Measurements from ENCODE around the gene MFRP. TPM values are rescaled to one million over a fixed set of nuclear protein-coding genes. Genes with fewer than 3 reads are reported as not detected.

The MFRP gene
- total and polyA plus RNA-seq, 9 of the 15 experiments (the other 6 are each of a cell fraction or from before 2014, with no cell fraction given) = not detected

DNA sequence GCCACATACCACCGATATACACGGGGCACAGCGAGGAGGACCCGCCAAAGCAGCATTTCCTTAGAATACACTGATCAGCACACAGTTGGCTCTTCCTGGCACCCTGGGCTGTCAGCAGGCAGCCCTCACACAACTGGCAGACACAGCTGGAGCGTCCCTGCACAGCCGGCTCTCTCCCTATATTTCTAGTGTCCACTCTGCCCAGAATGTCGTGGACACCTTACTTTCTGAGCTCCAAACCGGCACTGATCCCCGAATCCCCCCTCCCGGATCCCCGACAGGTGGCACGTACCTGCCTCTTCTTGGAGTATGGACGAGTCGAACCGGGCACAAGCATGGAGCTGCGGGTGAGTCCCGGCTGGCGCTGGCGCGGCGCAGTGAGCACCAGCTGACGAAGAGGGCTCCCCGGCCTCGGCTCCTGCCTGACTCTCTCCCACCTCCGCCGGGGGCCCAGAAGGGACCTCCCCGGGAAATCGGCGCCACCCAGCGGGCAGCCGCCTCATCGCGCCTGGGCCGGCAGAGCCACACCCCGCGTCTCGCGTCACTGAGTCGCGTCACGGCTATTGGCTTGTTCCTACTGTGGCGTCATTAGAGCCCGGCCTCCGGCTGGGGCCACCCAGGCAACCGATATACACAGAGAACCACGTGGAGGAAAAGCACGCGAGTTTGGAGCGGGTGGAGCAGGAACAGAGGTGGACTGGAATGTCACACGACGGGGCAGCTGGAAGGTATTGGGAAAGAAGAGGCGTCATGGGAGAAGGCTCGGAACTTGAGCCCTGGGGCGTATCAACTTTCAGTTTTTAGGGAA, 34.9 kb upstream of the MFRP start, which contains the start of gene USP2 (continued):
- peak; percentile 39 for TF ChIP-seq CHD2 (IDR thresholded peaks at IDR 0.05; ENCODE audit: low read depth, low read length)
- TF ChIP-seq, protein P1, sequence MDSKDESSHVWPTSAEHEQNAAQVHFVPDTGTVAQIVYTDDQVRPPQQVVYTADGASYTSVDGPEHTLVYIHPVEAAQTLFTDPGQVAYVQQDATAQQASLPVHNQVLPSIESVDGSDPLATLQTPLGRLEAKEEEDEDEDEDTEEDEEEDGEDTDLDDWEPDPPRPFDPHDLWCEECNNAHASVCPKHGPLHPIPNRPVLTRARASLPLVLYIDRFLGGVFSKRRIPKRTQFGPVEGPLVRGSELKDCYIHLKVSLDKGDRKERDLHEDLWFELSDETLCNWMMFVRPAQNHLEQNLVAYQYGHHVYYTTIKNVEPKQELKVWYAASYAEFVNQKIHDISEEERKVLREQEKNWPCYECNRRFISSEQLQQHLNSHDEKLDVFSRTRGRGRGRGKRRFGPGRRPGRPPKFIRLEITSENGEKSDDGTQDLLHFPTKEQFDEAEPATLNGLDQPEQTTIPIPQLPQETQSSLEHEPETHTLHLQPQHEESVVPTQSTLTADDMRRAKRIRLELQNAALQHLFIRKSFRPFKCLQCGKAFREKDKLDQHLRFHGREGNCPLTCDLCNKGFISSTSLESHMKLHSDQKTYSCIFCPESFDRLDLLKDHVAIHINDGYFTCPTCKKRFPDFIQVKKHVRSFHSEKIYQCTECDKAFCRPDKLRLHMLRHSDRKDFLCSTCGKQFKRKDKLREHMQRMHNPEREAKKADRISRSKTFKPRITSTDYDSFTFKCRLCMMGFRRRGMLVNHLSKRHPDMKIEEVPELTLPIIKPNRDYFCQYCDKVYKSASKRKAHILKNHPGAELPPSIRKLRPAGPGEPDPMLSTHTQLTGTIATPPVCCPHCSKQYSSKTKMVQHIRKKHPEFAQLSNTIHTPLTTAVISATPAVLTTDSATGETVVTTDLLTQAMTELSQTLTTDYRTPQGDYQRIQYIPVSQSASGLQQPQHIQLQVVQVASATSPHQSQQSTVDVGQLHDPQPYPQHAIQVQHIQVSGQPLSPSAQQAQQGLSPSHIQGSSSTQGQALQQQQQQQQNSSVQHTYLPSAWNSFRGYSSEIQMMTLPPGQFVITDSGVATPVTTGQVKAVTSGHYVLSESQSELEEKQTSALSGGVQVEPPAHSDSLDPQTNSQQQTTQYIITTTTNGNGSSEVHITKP (IDR thresholded peaks at IDR 0.05; ENCODE audit: partially characterized antibody) = peak; percentile 31
- TF ChIP-seq, protein P2, sequence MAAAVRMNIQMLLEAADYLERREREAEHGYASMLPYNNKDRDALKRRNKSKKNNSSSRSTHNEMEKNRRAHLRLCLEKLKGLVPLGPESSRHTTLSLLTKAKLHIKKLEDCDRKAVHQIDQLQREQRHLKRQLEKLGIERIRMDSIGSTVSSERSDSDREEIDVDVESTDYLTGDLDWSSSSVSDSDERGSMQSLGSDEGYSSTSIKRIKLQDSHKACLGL (CRISPR knock-in tag; IDR thresholded peaks at IDR 0.05; ENCODE audit: borderline replicate concordance, poor library complexity, severe bottlenecking) = peak; percentile 97
- no peak for TF ChIP-seq ZNF717 (CRISPR knock-in tag; IDR thresholded peaks at IDR 0.05)
- TF ChIP-seq ZNF133 (CRISPR knock-in tag; IDR thresholded peaks at IDR 0.05) = no peak
- TF ChIP-seq BMI1 (IDR thresholded peaks at IDR 0.05; ENCODE audit: low read length) = peak; percentile 63; the same call in 1 of the 2 replicates
- TF ChIP-seq, protein P3, sequence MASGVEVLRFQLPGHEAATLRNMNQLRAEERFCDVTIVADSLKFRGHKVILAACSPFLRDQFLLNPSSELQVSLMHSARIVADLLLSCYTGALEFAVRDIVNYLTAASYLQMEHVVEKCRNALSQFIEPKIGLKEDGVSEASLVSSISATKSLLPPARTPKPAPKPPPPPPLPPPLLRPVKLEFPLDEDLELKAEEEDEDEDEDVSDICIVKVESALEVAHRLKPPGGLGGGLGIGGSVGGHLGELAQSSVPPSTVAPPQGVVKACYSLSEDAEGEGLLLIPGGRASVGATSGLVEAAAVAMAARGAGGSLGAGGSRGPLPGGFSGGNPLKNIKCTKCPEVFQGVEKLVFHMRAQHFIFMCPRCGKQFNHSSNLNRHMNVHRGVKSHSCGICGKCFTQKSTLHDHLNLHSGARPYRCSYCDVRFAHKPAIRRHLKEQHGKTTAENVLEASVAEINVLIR (CRISPR knock-in tag; IDR thresholded peaks at IDR 0.05) = peak; percentile 86
- TF ChIP-seq MEF2D (tag; conservative IDR thresholded peaks at IDR 0.05; ENCODE audit: low read depth) = no peak
- peak; percentile 13 for TF ChIP-seq FOS (IDR thresholded peaks at IDR 0.05; ENCODE audit: extremely low read depth, insufficient read length)
- peak; percentile 32 for TF ChIP-seq SMAD1 (IDR thresholded peaks at IDR 0.05; ENCODE audit: low read depth, low read length, partially characterized antibody)
- peak; percentile 84 for TF ChIP-seq POLR2G (IDR thresholded peaks at IDR 0.05; ENCODE audit: low read depth, low read length)
- TF ChIP-seq, protein P4, sequence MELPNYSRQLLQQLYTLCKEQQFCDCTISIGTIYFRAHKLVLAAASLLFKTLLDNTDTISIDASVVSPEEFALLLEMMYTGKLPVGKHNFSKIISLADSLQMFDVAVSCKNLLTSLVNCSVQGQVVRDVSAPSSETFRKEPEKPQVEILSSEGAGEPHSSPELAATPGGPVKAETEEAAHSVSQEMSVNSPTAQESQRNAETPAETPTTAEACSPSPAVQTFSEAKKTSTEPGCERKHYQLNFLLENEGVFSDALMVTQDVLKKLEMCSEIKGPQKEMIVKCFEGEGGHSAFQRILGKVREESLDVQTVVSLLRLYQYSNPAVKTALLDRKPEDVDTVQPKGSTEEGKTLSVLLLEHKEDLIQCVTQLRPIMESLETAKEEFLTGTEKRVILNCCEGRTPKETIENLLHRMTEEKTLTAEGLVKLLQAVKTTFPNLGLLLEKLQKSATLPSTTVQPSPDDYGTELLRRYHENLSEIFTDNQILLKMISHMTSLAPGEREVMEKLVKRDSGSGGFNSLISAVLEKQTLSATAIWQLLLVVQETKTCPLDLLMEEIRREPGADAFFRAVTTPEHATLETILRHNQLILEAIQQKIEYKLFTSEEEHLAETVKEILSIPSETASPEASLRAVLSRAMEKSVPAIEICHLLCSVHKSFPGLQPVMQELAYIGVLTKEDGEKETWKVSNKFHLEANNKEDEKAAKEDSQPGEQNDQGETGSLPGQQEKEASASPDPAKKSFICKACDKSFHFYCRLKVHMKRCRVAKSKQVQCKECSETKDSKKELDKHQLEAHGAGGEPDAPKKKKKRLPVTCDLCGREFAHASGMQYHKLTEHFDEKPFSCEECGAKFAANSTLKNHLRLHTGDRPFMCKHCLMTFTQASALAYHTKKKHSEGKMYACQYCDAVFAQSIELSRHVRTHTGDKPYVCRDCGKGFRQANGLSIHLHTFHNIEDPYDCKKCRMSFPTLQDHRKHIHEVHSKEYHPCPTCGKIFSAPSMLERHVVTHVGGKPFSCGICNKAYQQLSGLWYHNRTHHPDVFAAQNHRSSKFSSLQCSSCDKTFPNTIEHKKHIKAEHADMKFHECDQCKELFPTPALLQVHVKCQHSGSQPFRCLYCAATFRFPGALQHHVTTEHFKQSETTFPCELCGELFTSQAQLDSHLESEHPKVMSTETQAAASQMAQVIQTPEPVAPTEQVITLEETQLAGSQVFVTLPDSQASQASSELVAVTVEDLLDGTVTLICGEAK (IDR thresholded peaks at IDR 0.05) = 0 out of 2 replicates have a peak, but pooled peaks have one; percentile 34
- TF ChIP-seq, protein P4 (CRISPR knock-in tag; IDR thresholded peaks at IDR 0.05) = no peak

Measured in K562 (cell line).